SK-MEL-5 (cell line): ENCODE measurements around the gene TGM2. TPM values are rescaled to one million over a fixed set of nuclear protein-coding genes. Genes with fewer than 3 reads are reported as not detected.

Experiments
- DNase-seq: peaks from one replicate; pipeline ENCODE4 v3.0.0-alpha.2; 2016; ENCODE audit warnings: low read depth, low spot score
- in situ Hi-C: cut with HindIII; loops from 2 replicates; pipeline ENCODE4 v1.10.0; 2016; ENCODE audit warnings: low sequenced_read_pairs, high pct_unique_total_duplicates, low pct_unique_long_range_greater_than_20kb
- total RNA-seq: library from RNA; depleted of rRNA; stranded (reverse); fragments of >200 nt; shearing (Covaris generic); gene quantifications from 2 replicates; pipeline ENCODE4 v1.2.3, GENCODE V29; 2014

The TGM2 gene
- total RNA-seq, 1 experiment from 2014 or later: 7.0 TPM

GRCh38 chr20:38132910-38133501 lies 32.1 kb downstream of the TGM2 start:
- in situ Hi-C loops: no loop called here
- DNase-seq: no peak

DNA sequence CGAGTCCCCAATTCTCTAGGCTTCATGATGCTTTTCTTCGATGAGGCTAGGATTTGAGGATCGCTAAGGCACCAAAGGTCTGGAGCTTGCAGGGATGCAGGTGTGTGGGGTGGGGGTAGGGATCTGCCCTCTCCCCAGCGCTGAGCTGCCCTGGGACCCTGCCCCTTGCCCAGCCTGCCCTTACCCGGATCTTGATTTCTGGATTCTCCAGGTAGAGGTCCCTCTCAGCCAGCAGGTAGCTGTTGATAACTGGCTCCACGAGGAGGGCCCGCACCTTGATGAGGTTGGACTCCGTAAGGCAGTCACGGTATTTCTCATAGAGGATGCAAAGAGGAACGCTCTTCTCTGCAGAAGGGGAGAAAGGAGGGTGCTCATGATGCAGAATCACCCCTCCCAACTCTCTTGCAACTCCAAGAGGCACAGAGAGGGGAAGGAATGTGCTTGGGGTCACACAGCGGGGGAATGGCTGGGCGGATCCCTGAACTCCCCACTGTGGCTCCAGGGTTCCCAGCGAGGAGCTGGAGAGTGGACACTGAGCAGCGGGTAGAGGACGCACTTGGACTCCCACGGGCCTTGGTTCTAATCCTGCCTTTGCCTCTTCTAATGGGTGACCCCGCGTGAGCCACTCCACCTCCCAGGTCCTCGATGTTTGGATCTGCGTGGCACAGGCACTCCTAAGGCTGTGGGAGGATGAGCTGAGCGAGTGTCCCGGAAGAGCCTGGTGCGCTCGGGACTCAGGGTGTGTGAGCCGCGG lies 32.7 kb downstream of the TGM2 start:
- DNase-seq: no peak
- in situ Hi-C loops: no loop called here

DNA sequence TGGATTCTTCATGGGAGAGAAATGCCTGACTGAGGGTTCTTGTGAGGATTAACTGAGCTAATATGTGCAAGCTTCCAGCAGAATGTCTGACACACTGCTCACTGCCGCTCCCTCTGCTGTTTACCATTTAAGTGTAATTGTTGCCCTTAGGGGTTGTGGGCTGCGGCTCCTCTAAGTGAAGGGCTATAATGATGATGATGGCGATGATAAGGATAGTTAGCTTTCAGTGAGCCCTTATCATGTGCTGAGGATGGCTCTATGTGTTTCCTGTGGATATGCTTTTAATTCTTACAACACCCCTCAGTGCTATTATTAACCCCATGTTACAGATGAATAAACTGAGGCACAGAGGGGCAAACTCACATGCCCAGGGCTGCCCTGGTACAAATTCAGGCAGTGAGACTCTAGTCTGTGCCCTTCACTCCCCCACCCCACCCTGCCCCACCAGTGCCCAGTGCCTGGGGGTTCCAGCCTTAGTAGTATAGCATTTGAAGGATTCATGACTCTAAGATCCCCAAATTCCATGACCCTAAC lies 33.4 kb downstream of the TGM2 start:
- DNase-seq: no peak
- in situ Hi-C loops: no loop called here

- no peak for DNase-seq
- in situ Hi-C loops: no loop called here
Measured at GRCh38 chr20:38130687-38131587, 34.1 kb downstream of the TGM2 start.

DNA sequence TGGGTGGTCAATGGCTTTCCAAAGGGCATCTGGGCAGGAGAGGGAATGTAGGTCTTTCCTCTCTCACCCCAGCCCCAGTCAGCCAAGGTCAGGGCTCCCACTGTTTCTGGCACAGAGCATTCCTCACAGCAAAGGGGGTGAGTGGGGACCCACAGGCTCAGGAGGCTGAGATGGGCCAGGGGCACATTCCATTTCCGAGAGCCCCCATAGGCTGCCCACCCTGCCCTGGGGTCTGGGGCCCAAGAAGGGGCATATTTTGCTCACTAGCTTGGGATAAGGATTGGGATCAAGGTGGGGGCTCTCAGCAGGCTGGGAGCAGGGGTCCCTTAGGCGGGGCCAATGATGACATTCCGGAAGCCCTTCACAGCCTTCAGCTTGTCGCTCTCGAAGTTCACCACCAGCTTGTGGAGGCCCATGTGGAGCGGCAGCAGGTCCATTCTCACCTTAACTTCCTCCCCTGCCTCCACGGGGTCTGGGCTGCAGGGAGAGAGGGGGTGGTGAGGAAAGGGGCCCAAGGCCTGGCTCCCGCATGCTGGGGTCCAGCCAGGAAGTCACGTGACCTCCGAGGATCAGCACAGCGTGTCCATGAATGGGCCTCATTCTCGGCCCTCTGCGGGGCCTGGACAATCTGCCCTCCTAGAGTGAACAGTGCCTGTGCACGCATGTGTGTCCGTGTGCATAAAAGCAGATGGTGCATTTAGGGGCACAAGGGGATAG lies 35.0 kb downstream of the TGM2 start:
- in situ Hi-C loops: no loop called here
- DNase-seq: no peak

DNA sequence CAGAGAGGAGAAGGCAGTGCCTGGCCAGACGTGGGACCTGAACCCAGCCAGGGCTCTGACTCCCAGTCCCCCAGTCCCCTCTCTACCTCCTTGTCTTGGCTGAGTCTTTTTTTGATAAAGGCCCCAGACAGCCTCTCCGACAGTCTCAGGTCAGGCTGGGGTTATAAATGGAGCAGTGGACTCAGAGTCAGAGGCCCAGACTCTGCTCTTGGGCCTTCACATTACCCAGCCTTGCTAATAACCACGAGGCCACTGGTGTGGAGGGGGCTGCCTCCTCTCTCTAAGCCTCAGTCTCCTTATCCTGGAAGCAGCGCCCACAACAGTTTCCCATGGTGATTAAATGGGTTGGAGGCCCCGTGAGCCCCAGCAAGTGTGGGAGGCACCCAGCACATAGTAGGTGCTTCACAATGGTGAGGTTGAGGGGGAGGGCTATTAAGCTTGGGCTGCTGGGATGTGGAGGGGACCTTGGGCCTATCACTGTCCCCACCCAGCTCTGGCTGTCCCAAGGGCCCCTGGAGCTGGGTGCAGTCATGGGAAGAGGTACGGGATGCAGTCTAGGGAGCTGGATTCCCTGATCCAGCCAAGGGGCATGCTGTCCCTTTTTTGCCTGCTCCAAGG lies 35.7 kb downstream of the TGM2 start:
- in situ Hi-C loops: no loop called here
- no peak for DNase-seq

GRCh38 chr20:38128691-38129090 lies 36.4 kb downstream of the TGM2 start:
- in situ Hi-C loops: no loop called here
- DNase-seq: no peak

DNA sequence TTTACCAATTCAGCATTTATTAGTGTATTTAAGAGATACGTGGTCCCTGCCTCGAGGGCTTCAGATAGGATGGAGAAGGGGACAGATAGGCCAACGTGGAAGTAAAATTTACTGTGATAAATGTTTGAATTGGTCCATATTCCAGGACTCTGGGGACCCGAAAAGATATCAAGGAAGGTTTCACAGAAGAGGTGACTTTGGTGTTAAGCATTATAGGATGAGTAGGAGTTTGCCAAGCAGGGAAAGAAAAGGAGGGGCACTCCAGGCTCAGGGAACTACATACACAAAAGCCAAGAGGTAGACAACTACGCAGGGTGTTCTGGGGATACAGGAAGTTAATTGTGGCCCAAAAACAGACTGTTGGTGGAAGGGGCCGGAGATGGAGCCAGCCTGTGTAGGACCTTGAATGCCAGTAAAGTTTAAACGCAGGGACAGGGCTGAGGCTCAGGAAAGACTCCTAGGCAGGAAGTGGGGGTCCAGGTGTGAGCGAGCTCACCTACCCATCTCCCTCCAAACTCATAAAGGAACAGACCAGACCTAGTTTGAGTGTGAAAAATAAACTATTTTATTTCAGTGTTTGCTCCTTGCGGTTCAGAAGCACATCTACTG lies 37.0 kb downstream of the TGM2 start:
- in situ Hi-C loops: no loop called here

DNA sequence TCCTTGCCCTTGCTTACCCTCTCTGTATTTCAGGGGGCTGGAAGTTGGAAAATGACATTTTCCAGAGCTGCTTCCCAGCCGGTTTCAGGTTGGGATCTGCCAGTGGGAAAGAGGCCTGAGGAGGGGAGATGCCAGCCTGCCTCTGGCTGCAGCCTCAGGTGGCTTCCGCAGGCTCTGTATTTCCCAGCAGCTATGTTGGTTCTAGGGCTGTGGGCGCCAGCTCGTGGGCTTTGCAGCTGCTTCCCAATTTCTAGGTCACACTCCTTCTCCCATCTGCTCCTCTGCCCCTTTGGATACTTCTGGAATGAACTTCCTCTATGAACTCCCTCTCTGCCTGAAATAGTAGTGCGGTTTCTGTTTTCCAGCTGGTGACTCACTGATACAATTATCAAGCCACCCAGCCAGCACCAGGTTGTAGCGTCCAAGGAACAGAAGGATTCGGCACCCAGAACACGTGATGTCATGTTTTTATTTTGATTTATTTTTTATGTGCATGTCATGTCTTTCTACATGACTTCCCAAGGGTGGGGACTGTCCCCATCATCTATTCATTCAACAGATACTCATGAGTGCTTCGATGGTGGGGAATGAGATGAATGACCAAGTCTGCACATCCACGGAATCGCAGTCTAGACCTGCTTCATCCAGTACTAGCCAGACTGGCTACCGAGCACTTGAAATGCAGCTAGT lies 38.0 kb downstream of the TGM2 start:
- in situ Hi-C loops: no loop called here

More for the DNA sequence above, 37.0 kb downstream of the TGM2 start:
- no peak for DNase-seq

GRCh38 chr20:38126146-38126921 lies 38.7 kb downstream of the TGM2 start:
- no peak for DNase-seq

More for the DNA sequence above, 38.0 kb downstream of the TGM2 start:
- DNase-seq: no peak

DNA sequence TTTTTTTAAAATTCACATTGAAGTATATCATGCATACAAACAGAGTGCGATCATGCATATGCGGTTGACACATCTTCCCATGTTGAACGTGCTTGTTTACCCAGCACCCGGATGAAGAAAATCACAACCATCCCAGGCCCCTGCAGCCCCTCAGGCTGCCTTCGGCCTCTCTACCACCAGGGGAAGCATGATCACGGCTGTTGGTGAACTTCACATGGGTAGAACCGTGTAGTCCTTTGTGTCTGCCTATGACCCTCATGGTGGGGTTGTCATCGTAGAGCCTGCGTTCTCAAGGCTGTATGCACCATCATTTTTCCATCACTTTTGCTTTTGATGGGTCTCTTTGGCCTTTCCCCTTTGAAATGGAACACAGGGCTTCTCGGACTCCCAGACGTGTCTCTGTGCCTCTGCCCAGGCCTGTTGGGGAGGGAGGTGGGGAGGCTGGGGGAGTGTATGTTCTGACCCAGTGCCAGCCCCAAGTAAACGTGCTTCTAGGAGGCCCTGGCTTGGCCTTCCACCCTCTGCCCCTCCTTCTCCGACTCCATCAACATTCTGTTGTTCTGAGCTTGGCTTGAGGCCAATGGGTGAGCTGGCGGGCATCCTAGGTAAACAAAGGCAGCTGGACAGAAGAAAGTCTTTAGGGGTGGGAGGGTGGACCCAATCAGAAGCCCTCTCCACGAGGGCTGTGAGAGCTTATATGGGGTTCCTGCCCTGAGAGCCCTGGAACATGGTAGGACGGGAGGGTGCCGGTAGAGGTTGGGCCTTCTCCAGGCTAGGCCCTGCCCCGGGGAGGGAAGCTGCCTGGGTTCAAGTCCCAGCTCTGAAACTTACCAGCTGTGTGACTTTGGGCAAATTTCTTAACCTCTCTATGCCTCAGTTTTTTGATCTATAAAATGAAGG lies 39.7 kb downstream of the TGM2 start:
- in situ Hi-C loops: no loop called here
- no peak for DNase-seq

More at GRCh38 chr20:38126146-38126921, 38.7 kb downstream of the TGM2 start:
- in situ Hi-C loops: no loop called here

- in situ Hi-C loops: no loop called here
- DNase-seq: no peak
Measured at GRCh38 chr20:38123021-38123587, 42.0 kb downstream of the TGM2 start.

GRCh38 chr20:38121741-38122140 lies 43.3 kb downstream of the TGM2 start:
- DNase-seq: no peak
- in situ Hi-C loops: no loop called here

GRCh38 chr20:38120625-38120988 lies 44.5 kb downstream of the TGM2 start:
- in situ Hi-C loops: no loop called here
- no peak for DNase-seq
